ENCODE measurements around the gene RANBP3L.

The RANBP3L gene

GRCh38 chr5:36252722-36253365, 48.9 kb downstream of the RANBP3L start:
- no peak for TF ChIP-seq GLIS3 (CRISPR knock-in tag; IDR thresholded peaks at IDR 0.05)
- no peak for TF ChIP-seq SNAI2 (CRISPR knock-in tag; IDR thresholded peaks at IDR 0.05)
- no peak for TF ChIP-seq ZFP30 (CRISPR knock-in tag; IDR thresholded peaks at IDR 0.05)
- no peak for TF ChIP-seq ZFP3 (CRISPR knock-in tag; IDR thresholded peaks at IDR 0.05)
- TF ChIP-seq ZNF70 (CRISPR knock-in tag; IDR thresholded peaks at IDR 0.05) = no peak
- TF ChIP-seq ISL1 (CRISPR knock-in tag; IDR thresholded peaks at IDR 0.05) = no peak
- no peak for TF ChIP-seq PATZ1 (CRISPR knock-in tag; IDR thresholded peaks at IDR 0.05; ENCODE audit: borderline replicate concordance)
- TF ChIP-seq CSRNP3 (CRISPR knock-in tag; IDR thresholded peaks at IDR 0.05) = no peak
- no peak for ATAC-seq

GRCh38 chr5:36251218-36251617, 50.5 kb downstream of the RANBP3L start:
- ATAC-seq = no peak
- no peak for TF ChIP-seq ESRRG (CRISPR knock-in tag; IDR thresholded peaks at IDR 0.05)
- no peak for TF ChIP-seq ZNF8 (CRISPR knock-in tag; IDR thresholded peaks at IDR 0.05)
- no peak for TF ChIP-seq RARB (CRISPR knock-in tag; IDR thresholded peaks at IDR 0.05)
- no peak for TF ChIP-seq TCF4 (CRISPR knock-in tag; IDR thresholded peaks at IDR 0.05; ENCODE audit: borderline replicate concordance)
- no peak for TF ChIP-seq GLIS3 (CRISPR knock-in tag; IDR thresholded peaks at IDR 0.05)
- TF ChIP-seq PPARA (CRISPR knock-in tag; IDR thresholded peaks at IDR 0.05; ENCODE audit: borderline replicate concordance) = no peak
- TF ChIP-seq CREB5 (CRISPR knock-in tag; IDR thresholded peaks at IDR 0.05; ENCODE audit: low read depth) = no peak
- no peak for TF ChIP-seq ZFP3 (CRISPR knock-in tag; IDR thresholded peaks at IDR 0.05)
- no peak for TF ChIP-seq TOX (CRISPR knock-in tag; IDR thresholded peaks at IDR 0.05; ENCODE audit: borderline replicate concordance)
- TF ChIP-seq POU6F1 (CRISPR knock-in tag; IDR thresholded peaks at IDR 0.05; ENCODE audit: borderline replicate concordance, low read depth) = no peak
- TF ChIP-seq BACH2 (CRISPR knock-in tag; IDR thresholded peaks at IDR 0.05; ENCODE audit: borderline replicate concordance) = no peak

- no peak for ATAC-seq
- TF ChIP-seq GLIS3 (CRISPR knock-in tag; IDR thresholded peaks at IDR 0.05) = no peak
- TF ChIP-seq TSHZ2 (CRISPR knock-in tag; IDR thresholded peaks at IDR 0.05) = no peak
- no peak for TF ChIP-seq ZFP3 (CRISPR knock-in tag; IDR thresholded peaks at IDR 0.05)
- no peak for TF ChIP-seq ARNTL (CRISPR knock-in tag; IDR thresholded peaks at IDR 0.05; ENCODE audit: borderline replicate concordance, low read depth)
- TF ChIP-seq ZC3H10 (CRISPR knock-in tag; IDR thresholded peaks at IDR 0.05) = no peak
- TF ChIP-seq PATZ1 (CRISPR knock-in tag; IDR thresholded peaks at IDR 0.05; ENCODE audit: borderline replicate concordance) = no peak
- TF ChIP-seq ZNF8 (CRISPR knock-in tag; IDR thresholded peaks at IDR 0.05) = no peak
- no peak for TF ChIP-seq ZNF70 (CRISPR knock-in tag; IDR thresholded peaks at IDR 0.05)
- no peak for TF ChIP-seq POU6F1 (CRISPR knock-in tag; IDR thresholded peaks at IDR 0.05; ENCODE audit: borderline replicate concordance, low read depth)
- TF ChIP-seq PPARA (CRISPR knock-in tag; IDR thresholded peaks at IDR 0.05; ENCODE audit: borderline replicate concordance) = no peak
- no peak for TF ChIP-seq TCF4 (CRISPR knock-in tag; IDR thresholded peaks at IDR 0.05; ENCODE audit: borderline replicate concordance)
- no peak for TF ChIP-seq BACH2 (CRISPR knock-in tag; IDR thresholded peaks at IDR 0.05; ENCODE audit: borderline replicate concordance)
- no peak for TF ChIP-seq ESRRG (CRISPR knock-in tag; IDR thresholded peaks at IDR 0.05)
Observed at GRCh38 chr5:36250427-36250826, 51.3 kb downstream of the RANBP3L start.
